Measurements from ENCODE around the gene CATSPERE.
"Not testable (repeated sequence)": the region's sequence is repeated elsewhere in the genome, so short reads cannot be mapped to it uniquely, and the experiment has no call there.

The CATSPERE gene

GRCh38 chr1:244573768-244574167 is 112.7 kb downstream of the CATSPERE start:
- no peak for TF ChIP-seq CTCF (IDR thresholded peaks at IDR 0.05; ENCODE audit: low read depth, low read length)
- no peak for DNase-seq (ENCODE audit: low read depth in 2 of 2)

GRCh38 chr1:244576259-244576892 is 115.3 kb downstream of the CATSPERE start:
- DNase-seq (ENCODE audit: low read depth in 2 of 2), result peak in 1 of 2 donors; percentile 7
- H3K4me3 ChIP-seq (replicated peaks in 1 of 2; ENCODE audit: low read depth in 2 of 2, low read length in 2 of 2), result no peak overlapping the region

More at GRCh38 chr1:244573768-244574167, 112.7 kb downstream of the CATSPERE start:
- no peak overlapping the region for H3K4me3 ChIP-seq (replicated peaks in 1 of 2; ENCODE audit: low read depth in 2 of 2, low read length in 2 of 2)

GRCh38 chr1:244578205-244578604 is 117.1 kb downstream of the CATSPERE start:
- DNase-seq (ENCODE audit: low read depth in 2 of 2); H3K4me3 ChIP-seq (replicated peaks in 1 of 2; ENCODE audit: low read depth in 2 of 2, low read length in 2 of 2): not testable (repeated sequence)

More at GRCh38 chr1:244576259-244576892, 115.3 kb downstream of the CATSPERE start:
- no peak for TF ChIP-seq CTCF (IDR thresholded peaks at IDR 0.05; ENCODE audit: low read depth, low read length)

- no peak for TF ChIP-seq CTCF (IDR thresholded peaks at IDR 0.05; ENCODE audit: low read depth, low read length)
- H3K4me3 ChIP-seq (replicated peaks in 1 of 2; ENCODE audit: low read depth in 2 of 2, low read length in 2 of 2), result no peak overlapping the region
- no peak for DNase-seq (ENCODE audit: low read depth in 2 of 2)
Measured at GRCh38 chr1:244583358-244583982, 122.4 kb downstream of the CATSPERE start.

GRCh38 chr1:244585867-244586266 is 124.8 kb downstream of the CATSPERE start:
- no peak overlapping the region for H3K4me3 ChIP-seq (replicated peaks in 1 of 2; ENCODE audit: low read depth in 2 of 2, low read length in 2 of 2)
- no peak for DNase-seq (ENCODE audit: low read depth in 2 of 2)
- TF ChIP-seq CTCF (IDR thresholded peaks at IDR 0.05; ENCODE audit: low read depth, low read length), result no peak

- no peak for DNase-seq (ENCODE audit: low read depth in 2 of 2)
- no peak overlapping the region for H3K4me3 ChIP-seq (replicated peaks in 1 of 2; ENCODE audit: low read depth in 2 of 2, low read length in 2 of 2)
- TF ChIP-seq CTCF (IDR thresholded peaks at IDR 0.05; ENCODE audit: low read depth, low read length), result no peak
Measured at GRCh38 chr1:244590670-244591069, 129.6 kb downstream of the CATSPERE start.

GRCh38 chr1:244598611-244599010 is 137.5 kb downstream of the CATSPERE start:
- H3K4me3 ChIP-seq (replicated peaks in 1 of 2; ENCODE audit: low read depth in 2 of 2, low read length in 2 of 2), result no peak overlapping the region
- DNase-seq (ENCODE audit: low read depth in 2 of 2), result no peak
- TF ChIP-seq CTCF (IDR thresholded peaks at IDR 0.05; ENCODE audit: low read depth, low read length), result no peak

Data from cardiac fibroblast (primary cell).